AG04450 (cell line): ENCODE results near the gene KCNH1. TPM values are rescaled to one million over a fixed set of nuclear protein-coding genes. Genes with fewer than 3 reads are reported as not detected.

Experiments
- CTCF ChIA-PET: fragments of 300-600, 350-600 bp; formaldehyde crosslinking; extraction: SDS; loops from one replicate; lab custom pipeline; 2022; ENCODE audit warnings: antibody characterized with exemption, inconsistent platforms; lab: Charles Lee
- POLR2A ChIA-PET: fragments of 350-600 bp; formaldehyde crosslinking; extraction: SDS; loops from one replicate; lab custom pipeline; 2021; ENCODE audit warnings: antibody characterized with exemption, inconsistent platforms; lab: Yijun Ruan, JAX
- DNase-seq: peaks from one replicate; pipeline ENCODE4 v3.0.0-alpha.2; 2011; ENCODE audit warnings: low read depth, low spot score
- H3K27ac ChIP-seq: one replicate; pipeline ENCODE4 v1.5.1; 2012; ENCODE audit warnings: low read depth, low read length, control low read depth
- H3K27me3 ChIP-seq: one replicate; pipeline ENCODE4 v1.6.0; 2012; ENCODE audit warnings: low read length; ENCODE audit not compliant: control insufficient read depth, insufficient read depth
- H3K4me3 ChIP-seq: 2 replicates; pipeline ENCODE4 v1.5.1; 2011; ENCODE audit warnings: mild to moderate bottlenecking, low read depth, low read length, control low read depth
- H3K9me3 ChIP-seq: 2 replicates; pipeline ENCODE4 v1.5.1; 2012; ENCODE audit warnings: low read length; ENCODE audit not compliant: control insufficient read depth, insufficient read depth
- polyA plus RNA-seq: library from polyadenylated mRNA; depleted of rRNA; stranded (reverse); fragments of >200 nt; gene quantifications from 2 replicates; pipeline ENCODE4 v1.2.3, GENCODE V29; 2011
- TF ChIP-seq, protein P1 (sequence below): IDR thresholded peaks from 2 replicates; pipeline ENCODE4 v1.5.1; 2011; ENCODE audit warnings: low read depth, low read length, control low read depth, inconsistent platforms

The KCNH1 gene
- polyA plus RNA-seq, 1 experiment, result 0.31 TPM

DNA sequence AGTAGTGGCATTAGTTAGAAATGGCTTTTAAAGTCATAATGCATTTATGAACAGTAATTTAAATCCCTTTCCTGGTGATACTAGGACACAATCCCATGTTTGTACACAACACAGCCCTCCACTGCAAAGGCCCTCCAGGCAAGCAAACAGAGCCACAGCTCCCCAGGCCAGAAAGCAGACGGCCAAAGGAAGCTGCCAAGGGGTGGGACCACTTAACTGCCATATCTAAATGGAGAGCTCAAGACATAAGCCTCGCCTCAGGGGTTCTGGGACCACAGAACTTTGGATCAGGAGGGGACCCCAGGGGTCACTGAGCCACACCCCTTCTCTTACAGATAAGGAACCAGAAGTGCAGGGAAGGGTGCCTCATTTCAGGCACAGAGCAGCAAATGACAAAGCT, 189.7 kb downstream of the KCNH1 start:
- DNase-seq, result no peak
- Histone ChIP-seq H3K9me3 (no peaks in the 10 kb centered on the region), H3K27ac (no peak overlapping the region), H3K4me3 (no peak overlapping the region), H3K27me3 (no peaks in the 10 kb centered on the region)
- POLR2A ChIA-PET, result no interaction called here
- CTCF ChIA-PET, result interaction anchor here (0.5 kb wide), 1 partner anchor 496 kb away, joined by 3 read pairs; no protein-coding TSS in a partner anchor
- TF ChIP-seq, protein P1, sequence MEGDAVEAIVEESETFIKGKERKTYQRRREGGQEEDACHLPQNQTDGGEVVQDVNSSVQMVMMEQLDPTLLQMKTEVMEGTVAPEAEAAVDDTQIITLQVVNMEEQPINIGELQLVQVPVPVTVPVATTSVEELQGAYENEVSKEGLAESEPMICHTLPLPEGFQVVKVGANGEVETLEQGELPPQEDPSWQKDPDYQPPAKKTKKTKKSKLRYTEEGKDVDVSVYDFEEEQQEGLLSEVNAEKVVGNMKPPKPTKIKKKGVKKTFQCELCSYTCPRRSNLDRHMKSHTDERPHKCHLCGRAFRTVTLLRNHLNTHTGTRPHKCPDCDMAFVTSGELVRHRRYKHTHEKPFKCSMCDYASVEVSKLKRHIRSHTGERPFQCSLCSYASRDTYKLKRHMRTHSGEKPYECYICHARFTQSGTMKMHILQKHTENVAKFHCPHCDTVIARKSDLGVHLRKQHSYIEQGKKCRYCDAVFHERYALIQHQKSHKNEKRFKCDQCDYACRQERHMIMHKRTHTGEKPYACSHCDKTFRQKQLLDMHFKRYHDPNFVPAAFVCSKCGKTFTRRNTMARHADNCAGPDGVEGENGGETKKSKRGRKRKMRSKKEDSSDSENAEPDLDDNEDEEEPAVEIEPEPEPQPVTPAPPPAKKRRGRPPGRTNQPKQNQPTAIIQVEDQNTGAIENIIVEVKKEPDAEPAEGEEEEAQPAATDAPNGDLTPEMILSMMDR, result no peak

DNA sequence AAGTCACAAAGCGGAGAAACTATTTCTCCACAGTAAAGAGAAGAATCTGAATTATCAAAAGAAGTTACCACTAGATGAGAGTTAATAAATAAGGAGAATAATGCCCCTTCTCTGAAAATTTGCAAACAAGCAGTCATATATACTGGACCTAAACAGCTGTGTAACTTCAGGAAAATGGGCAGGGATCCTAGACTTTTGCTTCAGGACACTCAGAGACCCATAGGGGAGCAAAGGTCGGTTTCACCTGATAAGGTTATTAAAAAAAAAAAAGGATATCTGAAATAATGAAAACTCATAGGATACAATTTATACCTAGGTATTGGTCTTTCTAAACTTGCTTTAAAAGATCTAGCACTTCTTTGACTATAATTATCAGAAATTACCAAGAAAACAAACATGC, 191.4 kb downstream of the KCNH1 start:
- ChIA-PET POLR2A (no interaction called here), CTCF (no interaction called here)
- no peak for DNase-seq
- Histone ChIP-seq H3K9me3 (no peaks in the 10 kb centered on the region), H3K27me3 (no peaks in the 10 kb centered on the region), H3K27ac (no peak overlapping the region), H3K4me3 (no peak overlapping the region)
- TF ChIP-seq, protein P1, result no peak

DNA sequence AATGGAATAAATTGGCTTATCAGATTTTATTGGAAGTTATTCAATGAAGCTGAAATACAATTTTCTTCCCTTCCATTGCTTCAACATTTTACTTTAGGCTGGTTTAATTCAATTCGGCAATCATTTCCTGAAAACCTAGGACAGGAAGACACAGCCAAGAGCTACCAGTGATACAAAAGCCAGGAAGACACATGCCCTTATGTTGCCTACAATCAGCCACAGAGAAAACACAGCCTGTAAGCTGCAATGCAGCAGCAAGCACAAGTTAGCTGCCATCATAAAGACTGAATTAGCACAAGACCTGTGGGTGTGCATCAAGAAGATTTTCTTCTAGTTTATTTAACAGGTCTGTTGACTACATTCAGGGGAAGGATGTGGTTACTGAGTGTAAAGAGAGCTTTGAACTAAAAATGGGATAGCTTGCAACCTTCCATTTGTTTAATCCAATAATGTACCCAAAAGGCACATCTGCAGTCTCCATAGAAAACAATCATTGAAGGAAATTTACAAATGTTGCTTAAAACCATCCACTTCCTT, 193.8 kb downstream of the KCNH1 start:
- POLR2A ChIA-PET, result no interaction called here
- no peaks in the 10 kb centered on the region for H3K27me3 ChIP-seq
- no peak overlapping the region for H3K27ac ChIP-seq
- H3K4me3 ChIP-seq, result no peak overlapping the region
- TF ChIP-seq, protein P1, result no peak
- no peaks in the 10 kb centered on the region for H3K9me3 ChIP-seq
- CTCF ChIA-PET, result no interaction called here
- DNase-seq, result no peak

DNA sequence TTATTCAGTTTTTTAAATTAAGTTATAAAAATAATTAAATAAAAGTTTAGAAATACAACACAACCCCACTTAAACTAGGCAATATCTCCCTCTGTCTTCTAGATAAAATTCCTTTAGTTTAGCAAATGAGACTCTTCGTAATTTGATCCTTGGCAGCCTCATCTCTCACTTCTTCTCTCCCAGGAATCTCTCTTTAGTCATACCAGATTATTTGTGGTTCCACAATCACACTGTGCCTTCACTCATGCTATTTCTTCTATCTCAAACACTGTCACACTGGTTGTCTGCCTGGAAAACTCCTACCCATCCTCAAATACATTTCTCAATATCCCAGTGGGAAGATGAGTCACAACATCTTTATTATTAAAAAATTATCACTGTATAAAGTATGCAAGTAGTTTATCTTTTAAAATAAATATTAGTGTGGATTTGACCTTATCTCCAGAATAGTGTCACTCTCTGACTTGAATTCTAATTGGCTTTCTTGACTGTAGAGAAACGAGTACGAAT, 195.5 kb downstream of the KCNH1 start:
- ChIA-PET CTCF (no interaction called here), POLR2A (no interaction called here)
- no peak overlapping the region for H3K4me3 ChIP-seq
- H3K9me3 ChIP-seq, result no peaks in the 10 kb centered on the region
- TF ChIP-seq, protein P1, result no peak
- DNase-seq, result no peak
- H3K27me3 ChIP-seq, result no peaks in the 10 kb centered on the region
- no peak overlapping the region for H3K27ac ChIP-seq

DNA sequence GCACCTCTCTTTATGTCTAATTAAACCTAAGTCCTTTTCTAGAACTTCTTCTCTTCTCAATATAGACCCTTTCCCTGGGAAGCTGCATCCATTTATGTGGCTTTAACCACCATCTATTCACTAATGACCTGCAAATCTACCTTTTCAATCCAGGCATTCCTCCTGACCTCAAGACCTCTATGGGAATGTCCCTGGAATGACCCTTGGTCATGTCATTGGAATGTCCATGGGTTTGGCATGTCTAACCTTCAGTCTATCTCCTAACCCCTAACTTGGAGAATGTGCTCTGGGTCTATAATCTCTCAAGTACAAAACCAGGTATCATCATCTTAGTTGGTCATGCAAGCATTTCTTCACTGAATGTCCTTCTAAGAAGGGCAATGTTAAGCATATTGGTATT, 196.1 kb downstream of the KCNH1 start:
- ChIA-PET POLR2A (no interaction called here), CTCF (no interaction called here)
- DNase-seq, result no peak
- H3K27me3 ChIP-seq, result no peaks in the 10 kb centered on the region
- TF ChIP-seq, protein P1, result no peak
- no peaks in the 10 kb centered on the region for H3K9me3 ChIP-seq
- H3K27ac ChIP-seq, result no peak overlapping the region
- no peak overlapping the region for H3K4me3 ChIP-seq
